ENCODE results near the gene ENOSF1.

- TF ChIP-seq POLR2A (IDR thresholded peaks at IDR 0.05) (no peak), CTCF (IDR thresholded peaks at IDR 0.05) (no peak)
Measured at GRCh38 chr18:631560-631959, 80.9 kb downstream of the ENOSF1 start.

Data from right lobe of liver (tissue), 4 donors.